GM10266 (cell line): ENCODE results near the gene CARD11.

ENCODE experiments used
- DNase-seq: peaks from one replicate; pipeline ENCODE4 v3.0.0; 2012; ENCODE audit errors: extremely low spot score
- CTCF ChIP-seq: IDR thresholded peaks from 2 replicates; pipeline ENCODE4 v1.5.1; 2012; ENCODE audit warnings: mild to moderate bottlenecking, low read depth; ENCODE audit not compliant: control insufficient read depth, insufficient read depth; ENCODE audit errors: missing control alignments

CARD11 gene

GRCh38 chr7:3033136-3033535 is 10.5 kb downstream of the CARD11 start:
- DNase-seq = no peak
- TF ChIP-seq CTCF = no peak

GRCh38 chr7:3032256-3032655 is 11.4 kb downstream of the CARD11 start:
- DNase-seq = no peak
- no peak for TF ChIP-seq CTCF

- no peak for DNase-seq
- no peak for TF ChIP-seq CTCF
Observed at GRCh38 chr7:3029138-3029537, 14.5 kb downstream of the CARD11 start.

- no peak for TF ChIP-seq CTCF
- DNase-seq = no peak
Observed at GRCh38 chr7:3028758-3029093, 14.9 kb downstream of the CARD11 start.

- DNase-seq = no peak
- no peak for TF ChIP-seq CTCF
Observed at GRCh38 chr7:3028071-3028757, 15.5 kb downstream of the CARD11 start.

GRCh38 chr7:3027005-3027845 is 16.4 kb downstream of the CARD11 start:
- TF ChIP-seq CTCF = no peak
- DNase-seq = no peak

- TF ChIP-seq CTCF = no peak
Observed at GRCh38 chr7:3025616-3026015, 18.1 kb downstream of the CARD11 start.

More at GRCh38 chr7:3025616-3026015, 18.1 kb downstream of the CARD11 start:
- no peak for DNase-seq
